ENCODE results near the gene DKK2.

DKK2 gene

GRCh38 chr4:106907216-106907615 is 128.9 kb downstream of the DKK2 start:
- no peak for DNase-seq

GRCh38 chr4:106906728-106907127 is 129.4 kb downstream of the DKK2 start:
- DNase-seq = no peak

GRCh38 chr4:106898621-106899230 is 137.4 kb downstream of the DKK2 start:
- DNase-seq = no peak

GRCh38 chr4:106893903-106894302 is 142.2 kb downstream of the DKK2 start:
- no peak for DNase-seq

- DNase-seq = no peak
Measured at GRCh38 chr4:106893395-106893881, 142.7 kb downstream of the DKK2 start.

GRCh38 chr4:106892786-106893185 is 143.3 kb downstream of the DKK2 start:
- DNase-seq = no peak

GRCh38 chr4:106875340-106875739 is 160.8 kb downstream of the DKK2 start:
- DNase-seq = no peak
